HL-60 (cell line): ENCODE measurements around the gene XPR1.

Experiments used
- CTCF ChIP-seq: IDR thresholded peaks from one replicate; pipeline ENCODE4 v1.5.1; 2011; ENCODE audit warnings: low read length, control low read depth, inconsistent platforms; ENCODE audit not compliant: insufficient read depth
- GABPA ChIP-seq: IDR thresholded peaks from 2 replicates; pipeline ENCODE4 v1.6.1; 2012; ENCODE audit warnings: low read depth
- POLR2AphosphoS5 ChIP-seq: IDR thresholded peaks from 2 replicates; pipeline ENCODE4 v1.6.1; 2012; ENCODE audit warnings: low read depth
- SPI1 ChIP-seq: IDR thresholded peaks from 2 replicates; pipeline ENCODE4 v1.6.1; 2012; ENCODE audit warnings: low read depth, mild to moderate bottlenecking, borderline replicate concordance
- TF ChIP-seq, protein P1 (sequence below): IDR thresholded peaks from 2 replicates; pipeline ENCODE4 v1.6.1; 2012; ENCODE audit warnings: low read depth; ENCODE audit not compliant: insufficient replicate concordance

DNA sequence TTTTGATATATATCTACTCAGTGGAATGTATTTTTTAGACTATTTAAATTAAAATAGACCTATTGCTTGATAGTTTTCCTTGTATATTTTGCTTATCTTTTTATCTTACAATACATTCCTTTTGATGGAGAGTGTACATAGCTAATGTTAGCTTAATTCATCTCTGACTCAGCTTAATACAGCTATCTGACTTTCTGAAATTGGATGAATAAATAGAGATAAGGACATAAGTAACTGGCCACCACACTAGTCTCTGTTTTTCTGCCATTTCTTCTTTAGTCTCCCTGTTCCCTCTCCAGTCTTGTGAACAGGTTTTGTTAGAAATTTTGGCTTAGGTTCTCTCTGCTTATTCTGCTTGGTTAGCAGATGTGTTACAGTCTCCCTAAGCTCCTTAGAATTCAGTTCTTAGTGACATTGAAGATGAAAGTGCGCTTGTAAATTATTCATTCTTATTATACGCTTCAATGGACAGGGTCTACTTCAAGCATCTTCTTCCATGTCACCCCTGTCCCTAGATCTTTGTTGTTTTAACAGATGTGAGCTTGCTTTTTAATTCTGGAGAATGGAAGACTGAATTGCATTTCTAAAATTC, 59.6 kb downstream of the XPR1 start:
- TF ChIP-seq CTCF (no peak), POLR2AphosphoS5 (no peak), GABPA (no peak), SPI1 (no peak)
- TF ChIP-seq, protein P1, sequence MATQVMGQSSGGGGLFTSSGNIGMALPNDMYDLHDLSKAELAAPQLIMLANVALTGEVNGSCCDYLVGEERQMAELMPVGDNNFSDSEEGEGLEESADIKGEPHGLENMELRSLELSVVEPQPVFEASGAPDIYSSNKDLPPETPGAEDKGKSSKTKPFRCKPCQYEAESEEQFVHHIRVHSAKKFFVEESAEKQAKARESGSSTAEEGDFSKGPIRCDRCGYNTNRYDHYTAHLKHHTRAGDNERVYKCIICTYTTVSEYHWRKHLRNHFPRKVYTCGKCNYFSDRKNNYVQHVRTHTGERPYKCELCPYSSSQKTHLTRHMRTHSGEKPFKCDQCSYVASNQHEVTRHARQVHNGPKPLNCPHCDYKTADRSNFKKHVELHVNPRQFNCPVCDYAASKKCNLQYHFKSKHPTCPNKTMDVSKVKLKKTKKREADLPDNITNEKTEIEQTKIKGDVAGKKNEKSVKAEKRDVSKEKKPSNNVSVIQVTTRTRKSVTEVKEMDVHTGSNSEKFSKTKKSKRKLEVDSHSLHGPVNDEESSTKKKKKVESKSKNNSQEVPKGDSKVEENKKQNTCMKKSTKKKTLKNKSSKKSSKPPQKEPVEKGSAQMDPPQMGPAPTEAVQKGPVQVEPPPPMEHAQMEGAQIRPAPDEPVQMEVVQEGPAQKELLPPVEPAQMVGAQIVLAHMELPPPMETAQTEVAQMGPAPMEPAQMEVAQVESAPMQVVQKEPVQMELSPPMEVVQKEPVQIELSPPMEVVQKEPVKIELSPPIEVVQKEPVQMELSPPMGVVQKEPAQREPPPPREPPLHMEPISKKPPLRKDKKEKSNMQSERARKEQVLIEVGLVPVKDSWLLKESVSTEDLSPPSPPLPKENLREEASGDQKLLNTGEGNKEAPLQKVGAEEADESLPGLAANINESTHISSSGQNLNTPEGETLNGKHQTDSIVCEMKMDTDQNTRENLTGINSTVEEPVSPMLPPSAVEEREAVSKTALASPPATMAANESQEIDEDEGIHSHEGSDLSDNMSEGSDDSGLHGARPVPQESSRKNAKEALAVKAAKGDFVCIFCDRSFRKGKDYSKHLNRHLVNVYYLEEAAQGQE = no peak
